Measurements from ENCODE around the gene GALNT9.

The GALNT9 gene

DNA sequence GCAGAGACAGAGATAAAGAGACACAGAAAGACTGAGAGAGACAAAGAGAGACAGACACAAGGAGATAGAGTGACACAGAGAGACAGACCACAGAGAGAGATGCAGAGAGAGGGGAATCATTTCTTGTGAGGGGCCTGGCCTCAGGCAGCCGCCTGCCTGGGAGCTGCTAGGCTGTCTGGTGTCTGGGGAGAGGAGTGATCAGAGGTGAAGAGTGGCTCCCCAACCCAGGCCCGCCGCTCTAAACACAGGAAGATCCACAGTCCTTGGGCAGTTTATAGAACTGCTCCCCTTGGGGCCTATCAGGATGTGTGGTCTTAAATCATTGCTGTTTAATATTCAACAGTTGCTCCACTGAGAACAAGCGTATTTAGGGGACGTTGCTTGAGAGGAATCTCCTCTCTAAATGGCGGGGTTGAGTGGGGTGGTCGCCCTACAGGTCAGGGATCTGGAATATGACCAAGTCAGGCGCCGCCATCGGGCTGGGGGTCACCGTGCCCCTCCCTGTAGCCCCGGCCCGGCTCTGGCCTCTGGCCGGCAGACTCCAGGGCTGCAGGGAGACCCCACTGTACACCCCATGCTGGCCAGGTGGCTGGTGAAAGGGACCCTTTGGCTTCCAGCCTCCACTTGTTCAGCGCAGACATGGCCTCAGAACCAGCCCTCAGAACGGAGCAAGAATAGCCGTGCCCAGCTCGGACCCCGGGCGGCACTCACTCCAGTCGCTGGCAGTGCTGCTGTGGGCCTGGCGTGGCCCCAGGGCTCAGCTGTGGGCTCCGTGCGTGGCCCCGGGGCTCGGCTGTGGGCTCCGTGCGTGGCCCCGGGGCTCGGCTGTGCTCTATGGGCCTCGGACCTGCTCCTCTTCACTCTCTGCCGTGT lies 89.4 kb downstream of the GALNT9 start:
- Histone ChIP-seq H3K27ac (peak overlapping the region; percentile 79), H3K27me3 (peaks cover 21% of the 10 kb centered on the region), H3K4me2 (peak overlapping the region; percentile 85), H3K4me1 (peaks cover 67% of the 10 kb centered on the region), H3K9me3 (no peaks in the 10 kb centered on the region), H4K20me1 (peaks cover 6% of the 10 kb centered on the region), H3K36me3 (no peaks in the 10 kb centered on the region), H3K9ac (peak overlapping the region; percentile 31), H3K4me3 (peak overlapping the region; percentile 29; the same call in 1 of the 2 replicates)
- no peak for TF ChIP-seq Cebpa-rat (IDR thresholded peaks at IDR 0.05)

GRCh38 chr12:132239392-132239791 lies 90.0 kb downstream of the GALNT9 start:
- Histone ChIP-seq H3K4me3 (peak overlapping the region; percentile 29; the same call in 1 of the 2 replicates), H3K9ac (peak overlapping the region; percentile 31), H3K27ac (peak overlapping the region; percentile 79), H3K9me3 (no peaks in the 10 kb centered on the region), H4K20me1 (peaks cover 6% of the 10 kb centered on the region), H3K4me2 (peak overlapping the region; percentile 85), H3K4me1 (peaks cover 63% of the 10 kb centered on the region), H3K27me3 (peaks cover 22% of the 10 kb centered on the region), H3K36me3 (no peaks in the 10 kb centered on the region)
- TF ChIP-seq Cebpa-rat (IDR thresholded peaks at IDR 0.05), result no peak

DNA sequence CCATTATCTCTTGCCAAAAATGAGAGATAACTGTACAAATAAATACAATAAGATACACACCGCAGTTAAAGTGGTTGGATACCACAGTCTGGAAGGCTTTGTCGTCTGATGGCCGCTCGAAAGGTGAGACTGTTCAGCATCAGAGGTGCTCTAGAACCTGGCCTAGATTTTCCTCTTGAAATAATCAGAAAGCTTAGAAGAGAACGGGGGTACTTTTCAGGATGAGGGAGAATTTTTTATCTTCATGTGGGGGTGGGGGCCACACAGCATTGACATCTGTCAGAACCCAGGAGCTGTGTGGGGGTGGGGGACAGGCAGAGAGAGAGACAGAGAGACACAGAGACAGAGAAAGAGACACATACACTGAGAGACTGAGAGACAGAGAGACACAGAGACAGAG lies 90.5 kb downstream of the GALNT9 start:
- TF ChIP-seq Cebpa-rat (IDR thresholded peaks at IDR 0.05), result no peak
- Histone ChIP-seq H3K27ac (peak overlapping the region; percentile 79; the same call in 1 of the 2 replicates), H3K4me3 (no peak overlapping the region), H3K9ac (no peak overlapping the region), H3K27me3 (peaks cover 22% of the 10 kb centered on the region), H3K36me3 (no peaks in the 10 kb centered on the region), H3K9me3 (no peaks in the 10 kb centered on the region), H3K4me2 (peak overlapping the region; percentile 85), H3K4me1 (peaks cover 61% of the 10 kb centered on the region), H4K20me1 (peaks cover 6% of the 10 kb centered on the region)

GRCh38 chr12:132238488-132238854 lies 90.9 kb downstream of the GALNT9 start:
- H3K4me1 ChIP-seq, result peaks cover 57% of the 10 kb centered on the region
- no peak for TF ChIP-seq Cebpa-rat (IDR thresholded peaks at IDR 0.05)
- 0 out of 2 replicates have a peak overlapping the region, but pooled peaks have one; percentile 0 for H3K27ac ChIP-seq
- no peak overlapping the region for H3K4me3 ChIP-seq
- H3K9ac ChIP-seq, result no peak overlapping the region
- peak overlapping the region; percentile 85 for H3K4me2 ChIP-seq
- no peaks in the 10 kb centered on the region for H3K9me3 ChIP-seq
- peaks cover 22% of the 10 kb centered on the region for H3K27me3 ChIP-seq
- H4K20me1 ChIP-seq, result peaks cover 4% of the 10 kb centered on the region
- no peaks in the 10 kb centered on the region for H3K36me3 ChIP-seq

DNA sequence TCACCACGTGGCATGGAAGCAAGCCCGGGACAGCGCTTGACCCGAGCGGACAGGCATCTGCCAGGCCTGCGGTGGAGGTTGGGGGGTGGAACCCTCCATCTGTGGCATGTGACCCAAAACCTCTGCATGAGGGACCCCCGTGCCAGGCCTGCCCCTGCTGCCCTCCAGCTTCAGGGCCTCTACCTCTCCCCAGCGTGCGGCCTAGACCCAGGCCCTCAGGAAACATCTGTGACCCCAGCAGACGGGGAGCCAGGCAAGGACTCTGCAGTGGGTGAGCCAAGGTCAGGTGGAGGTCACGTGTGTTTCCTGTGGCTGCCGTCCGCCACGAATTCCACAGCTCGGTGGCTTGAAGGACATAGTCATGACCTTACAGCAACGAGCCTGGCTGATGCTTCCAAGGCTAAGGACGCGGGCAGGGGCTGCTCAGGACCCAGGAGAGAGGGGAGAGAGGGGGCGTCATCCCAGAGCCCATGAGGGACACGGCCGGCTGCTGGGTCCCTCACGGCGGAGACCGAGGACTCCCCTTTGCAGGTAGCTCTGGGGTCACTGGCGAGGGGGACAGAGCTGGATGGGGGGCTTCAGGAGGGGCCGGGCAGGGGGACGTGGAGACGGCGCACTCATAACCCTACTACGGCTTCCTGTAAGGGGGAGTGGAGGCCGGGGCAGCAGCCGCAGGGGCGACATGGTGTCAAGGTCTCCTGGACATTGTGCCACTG lies 91.5 kb downstream of the GALNT9 start:
- no peaks in the 10 kb centered on the region for H3K36me3 ChIP-seq
- TF ChIP-seq Cebpa-rat (IDR thresholded peaks at IDR 0.05), result no peak
- peak overlapping the region; percentile 0; the same call in 1 of the 2 replicates for H3K27ac ChIP-seq
- no peak overlapping the region; the same call in 1 of the 2 replicates for H3K9ac ChIP-seq
- H3K27me3 ChIP-seq, result peaks cover 22% of the 10 kb centered on the region
- no peaks in the 10 kb centered on the region for H4K20me1 ChIP-seq
- no peaks in the 10 kb centered on the region for H3K9me3 ChIP-seq
- peaks cover 52% of the 10 kb centered on the region for H3K4me1 ChIP-seq
- peak overlapping the region; percentile 85 for H3K4me2 ChIP-seq
- no peak overlapping the region for H3K4me3 ChIP-seq

DNA sequence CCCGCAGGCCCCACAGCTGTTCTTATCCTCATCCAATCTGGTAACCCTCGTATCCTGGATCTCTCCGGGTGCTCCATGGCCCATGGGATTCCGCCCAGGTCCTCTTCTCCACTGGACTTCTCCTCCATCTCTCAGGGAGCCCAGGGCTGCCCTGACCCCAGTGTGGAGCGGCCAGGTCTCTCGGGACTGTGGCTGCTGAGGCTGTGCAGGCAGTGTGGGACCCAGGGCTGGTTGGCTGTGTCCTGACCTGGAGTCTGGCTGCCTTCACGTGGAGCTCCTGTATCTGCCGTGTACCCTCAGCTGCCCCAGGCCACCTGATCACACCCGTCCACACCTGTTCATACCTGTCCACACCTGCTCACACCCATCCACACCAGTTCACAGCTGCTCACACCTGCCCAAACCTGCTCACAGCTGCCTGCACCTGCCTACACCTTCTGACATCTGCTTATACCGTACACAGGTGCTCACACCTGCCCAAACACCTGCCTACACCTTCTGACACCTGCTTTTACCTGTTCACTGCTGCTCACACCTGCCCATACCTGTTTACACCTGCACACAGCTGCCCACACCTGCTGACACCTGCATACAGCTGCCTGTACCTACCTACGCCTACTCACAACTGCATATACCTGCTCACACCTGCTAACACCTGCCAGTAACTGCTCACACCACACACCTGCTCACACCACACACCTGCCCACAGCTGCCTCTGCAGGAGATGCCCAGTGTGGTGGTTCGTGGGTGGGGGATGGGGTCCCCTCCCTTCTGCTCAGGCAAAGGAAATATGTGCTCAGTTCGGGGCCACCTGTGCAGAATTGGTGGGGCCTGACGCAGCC lies 92.2 kb downstream of the GALNT9 start:
- no peak for TF ChIP-seq Cebpa-rat (IDR thresholded peaks at IDR 0.05)
- H3K4me1 ChIP-seq, result peaks cover 52% of the 10 kb centered on the region
- peaks cover 22% of the 10 kb centered on the region for H3K27me3 ChIP-seq
- H3K9ac ChIP-seq, result no peak overlapping the region
- H4K20me1 ChIP-seq, result no peaks in the 10 kb centered on the region
- no peak overlapping the region for H3K4me3 ChIP-seq
- no peaks in the 10 kb centered on the region for H3K9me3 ChIP-seq
- H3K27ac ChIP-seq, result no peak overlapping the region
- H3K4me2 ChIP-seq, result peak overlapping the region; percentile 85
- H3K36me3 ChIP-seq, result no peaks in the 10 kb centered on the region

GRCh38 chr12:132236129-132236929 lies 93.1 kb downstream of the GALNT9 start:
- no peak overlapping the region for H3K9ac ChIP-seq
- no peaks in the 10 kb centered on the region for H3K36me3 ChIP-seq
- no peaks in the 10 kb centered on the region for H3K9me3 ChIP-seq
- H3K27ac ChIP-seq, result no peak overlapping the region
- TF ChIP-seq Cebpa-rat (IDR thresholded peaks at IDR 0.05), result no peak
- no peak overlapping the region for H3K4me3 ChIP-seq
- peaks cover 52% of the 10 kb centered on the region for H3K4me1 ChIP-seq
- H3K4me2 ChIP-seq, result peak overlapping the region; percentile 85
- no peaks in the 10 kb centered on the region for H4K20me1 ChIP-seq
- H3K27me3 ChIP-seq, result peaks cover 22% of the 10 kb centered on the region

DNA sequence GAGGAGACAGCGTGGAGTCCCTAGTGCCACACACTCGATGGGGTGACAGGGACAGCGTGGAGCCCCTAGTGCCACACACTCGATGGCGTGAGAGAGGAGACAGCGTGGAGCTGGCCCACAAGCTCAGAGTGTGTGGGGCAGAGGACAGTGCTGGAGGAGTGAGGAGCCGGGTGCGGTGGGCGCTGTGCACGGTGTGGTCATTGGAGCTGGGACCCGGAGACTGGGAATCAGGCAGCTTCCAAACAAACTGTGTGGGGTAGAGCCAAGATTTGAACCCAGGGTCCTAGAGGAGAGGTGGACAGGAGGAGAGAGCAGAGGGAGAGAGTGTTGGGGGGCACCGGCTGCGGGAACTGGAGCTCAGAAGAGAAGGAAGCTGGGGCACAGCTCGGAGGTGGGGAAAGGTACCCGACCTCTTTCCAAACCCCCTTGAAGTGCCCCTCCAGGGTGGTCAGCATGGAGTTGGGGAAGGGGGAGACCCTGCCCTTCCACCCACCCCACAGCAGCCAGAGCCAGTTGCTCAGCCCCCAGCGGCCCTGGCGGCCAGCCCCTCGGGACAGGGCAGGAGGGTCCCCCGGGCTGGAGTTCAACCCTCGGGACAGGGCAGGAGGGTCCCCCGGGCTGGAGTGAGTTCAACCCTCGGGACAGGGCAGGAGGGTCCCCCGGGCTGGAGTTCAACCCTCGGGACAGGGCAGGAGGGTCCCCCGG lies 94.1 kb downstream of the GALNT9 start:
- no peak overlapping the region for H3K27ac ChIP-seq
- peaks cover 22% of the 10 kb centered on the region for H3K27me3 ChIP-seq
- H4K20me1 ChIP-seq, result no peaks in the 10 kb centered on the region
- H3K9me3 ChIP-seq, result no peaks in the 10 kb centered on the region
- no peaks in the 10 kb centered on the region for H3K36me3 ChIP-seq
- no peak overlapping the region for H3K4me2 ChIP-seq
- H3K4me3 ChIP-seq, result no peak overlapping the region
- H3K9ac ChIP-seq, result no peak overlapping the region
- H3K4me1 ChIP-seq, result peaks cover 45% of the 10 kb centered on the region
- no peak for TF ChIP-seq Cebpa-rat (IDR thresholded peaks at IDR 0.05)
